ENCODE data around the gene TICAM1.
"Not testable (repeated sequence)": the region's sequence is repeated elsewhere in the genome, so short reads cannot be mapped to it uniquely, and the experiment has no call there.

The TICAM1 gene

DNA sequence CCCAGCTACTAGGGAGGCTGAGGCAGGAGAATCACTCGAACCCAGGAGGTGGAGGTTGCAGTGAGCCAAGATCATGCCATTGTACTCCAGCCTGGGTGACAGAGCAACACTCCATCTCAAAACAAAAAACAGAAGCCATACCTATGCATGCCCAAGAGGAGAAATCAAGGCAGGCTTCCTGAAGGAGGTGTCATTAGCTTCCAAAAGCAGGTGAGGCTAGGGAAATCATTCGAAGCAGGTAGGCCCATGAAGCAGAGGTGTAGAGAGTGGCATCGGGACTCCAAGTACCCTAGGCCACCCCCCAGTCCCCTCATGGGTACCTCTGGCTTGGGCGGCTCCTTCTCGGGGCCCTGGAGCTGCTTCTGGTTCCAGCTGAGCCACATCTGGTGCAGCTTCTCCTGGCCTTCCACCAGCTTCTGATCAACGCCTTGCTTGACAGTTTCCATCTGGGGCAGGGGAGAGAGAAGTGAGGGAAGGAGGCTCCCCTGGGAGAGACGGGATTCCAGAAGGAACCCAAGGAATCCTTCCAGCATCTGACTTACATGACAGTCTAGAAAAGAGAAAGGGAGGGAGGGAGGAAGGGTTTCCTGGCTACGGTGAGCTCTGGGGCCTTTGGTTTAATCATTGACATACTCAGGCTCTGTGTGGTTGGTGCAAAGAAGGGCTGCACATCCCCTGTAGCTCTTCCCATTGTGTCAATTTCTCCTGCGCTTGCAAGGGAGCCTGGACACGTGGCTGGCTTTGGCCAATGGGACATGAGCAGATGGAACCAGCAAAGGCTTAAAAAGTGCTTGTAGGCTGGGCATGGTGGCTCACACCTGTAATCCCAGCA, 13.1 kb upstream of the TICAM1 start:
- no peak for DNase-seq

DNA sequence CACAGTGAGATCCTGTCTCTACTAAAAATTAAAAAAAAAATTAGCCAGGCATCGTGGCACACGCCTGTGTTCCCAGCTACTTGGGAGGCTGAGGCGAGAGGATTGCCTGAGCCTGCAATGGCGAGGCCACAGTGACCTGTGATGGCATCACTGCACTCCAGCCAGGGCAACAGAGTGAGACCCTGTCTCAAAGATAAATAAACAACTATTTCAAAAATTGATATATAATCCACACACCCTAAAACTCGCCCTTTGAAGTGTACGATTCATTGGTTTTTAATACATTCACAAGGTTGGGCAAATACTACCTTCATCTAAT, 12.1 kb upstream of the TICAM1 start:
- DNase-seq, result no peak

DNA sequence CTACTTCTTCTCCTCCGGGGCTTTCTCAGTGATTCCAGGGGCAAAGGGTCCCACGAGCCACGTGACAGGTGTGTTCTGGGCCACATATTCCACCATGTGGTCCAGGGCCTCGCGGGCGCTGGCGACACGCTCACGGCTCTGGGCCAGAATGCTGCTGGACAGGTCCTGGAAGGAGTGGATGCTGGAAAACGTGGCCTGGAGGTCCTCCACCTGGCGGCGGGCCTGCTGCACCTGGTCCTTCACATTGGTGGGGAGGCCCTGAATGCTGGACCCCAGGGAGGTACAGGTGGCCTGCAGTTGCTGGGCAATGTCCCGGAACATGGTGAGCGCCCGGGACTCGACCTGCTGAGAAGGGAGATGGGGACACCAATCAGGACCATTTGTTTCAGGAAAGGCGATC, 7.7 kb upstream of the TICAM1 start:
- no peak for DNase-seq

DNA sequence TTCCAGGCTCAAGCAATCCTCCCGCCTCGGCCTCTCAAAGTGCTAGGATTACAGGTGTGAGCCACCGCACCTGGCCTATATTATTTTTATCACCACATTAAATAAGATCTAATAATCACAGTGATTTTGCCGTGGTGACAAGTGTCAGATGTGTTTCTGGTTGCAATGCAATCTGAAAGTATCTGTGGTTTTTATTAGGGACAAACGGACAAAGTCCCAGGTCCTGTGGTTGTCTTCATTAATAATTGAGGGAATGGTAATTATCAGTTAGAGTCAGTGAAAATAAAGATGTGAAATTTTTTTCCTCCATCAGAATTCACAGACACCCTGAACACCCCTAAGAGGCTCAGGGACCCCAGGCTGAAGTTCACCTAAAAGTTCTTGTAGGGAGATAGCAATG, 1.3 kb upstream of the TICAM1 start:
- DNase-seq, result no peak

DNA sequence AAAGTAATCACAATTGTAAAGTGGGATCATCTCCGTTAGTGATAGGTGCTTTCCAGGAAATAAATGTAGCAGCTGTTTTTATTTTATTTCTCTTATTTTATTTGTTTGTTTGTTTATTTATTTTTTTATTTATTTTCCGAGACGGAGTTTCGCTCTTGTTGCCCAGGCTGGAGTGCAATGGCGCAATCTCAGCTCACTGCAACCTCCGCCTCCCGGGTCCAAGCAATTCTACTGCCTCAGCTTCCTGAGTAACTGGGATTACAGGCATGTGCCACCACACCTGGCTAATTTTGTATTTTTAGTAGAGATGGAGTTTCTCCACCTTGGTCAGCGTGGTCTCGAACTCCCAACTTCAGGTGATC, 448 bp upstream of the TICAM1 start:
- not testable (repeated sequence) for DNase-seq

DNA sequence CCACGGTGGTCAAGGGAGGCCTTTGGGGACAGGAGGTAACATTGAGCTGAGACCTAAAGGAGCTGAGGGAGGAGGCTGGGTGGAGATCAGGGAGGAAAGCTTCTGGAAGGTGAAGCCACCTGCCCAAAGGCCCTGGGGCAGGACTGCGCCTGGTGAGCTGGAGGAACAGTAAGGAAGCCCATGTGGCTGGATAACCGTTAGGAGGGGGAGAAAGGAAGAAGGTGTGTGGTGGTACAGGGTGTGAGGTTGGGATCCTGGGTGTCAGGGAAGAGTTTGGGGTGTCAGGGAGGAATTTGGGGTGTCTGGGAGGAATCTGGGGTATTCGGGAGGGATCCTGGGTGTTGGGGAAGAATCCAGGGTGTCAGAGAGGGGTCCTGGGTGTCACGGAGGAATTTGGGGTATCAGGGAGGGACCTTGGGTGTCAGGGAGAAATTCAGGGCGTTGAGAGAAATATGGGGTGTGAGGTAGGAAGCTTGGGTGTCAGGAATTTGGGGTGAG, 695 bp downstream of the TICAM1 start:
- DNase-seq, result no peak

DNA sequence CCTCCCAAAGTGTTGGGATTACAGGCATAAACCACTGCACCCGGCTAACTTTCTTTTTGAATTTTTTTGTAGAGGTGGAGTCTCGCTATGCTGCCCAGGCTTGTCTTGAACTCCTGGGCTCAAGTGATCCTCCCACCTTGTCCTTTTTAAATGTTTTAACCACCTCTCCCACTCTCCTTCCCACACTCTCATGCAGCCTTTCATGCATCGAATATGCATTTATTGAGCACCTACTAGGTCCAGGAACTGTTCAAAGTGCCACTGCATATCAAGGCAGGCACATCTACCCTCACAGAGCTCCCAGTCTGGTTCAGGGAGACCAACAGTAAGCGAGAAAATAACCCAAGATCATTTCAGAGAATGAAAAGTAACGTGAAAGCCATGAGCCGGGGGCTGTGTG, 1.2 kb downstream of the TICAM1 start:
- DNase-seq, result no peak

DNA sequence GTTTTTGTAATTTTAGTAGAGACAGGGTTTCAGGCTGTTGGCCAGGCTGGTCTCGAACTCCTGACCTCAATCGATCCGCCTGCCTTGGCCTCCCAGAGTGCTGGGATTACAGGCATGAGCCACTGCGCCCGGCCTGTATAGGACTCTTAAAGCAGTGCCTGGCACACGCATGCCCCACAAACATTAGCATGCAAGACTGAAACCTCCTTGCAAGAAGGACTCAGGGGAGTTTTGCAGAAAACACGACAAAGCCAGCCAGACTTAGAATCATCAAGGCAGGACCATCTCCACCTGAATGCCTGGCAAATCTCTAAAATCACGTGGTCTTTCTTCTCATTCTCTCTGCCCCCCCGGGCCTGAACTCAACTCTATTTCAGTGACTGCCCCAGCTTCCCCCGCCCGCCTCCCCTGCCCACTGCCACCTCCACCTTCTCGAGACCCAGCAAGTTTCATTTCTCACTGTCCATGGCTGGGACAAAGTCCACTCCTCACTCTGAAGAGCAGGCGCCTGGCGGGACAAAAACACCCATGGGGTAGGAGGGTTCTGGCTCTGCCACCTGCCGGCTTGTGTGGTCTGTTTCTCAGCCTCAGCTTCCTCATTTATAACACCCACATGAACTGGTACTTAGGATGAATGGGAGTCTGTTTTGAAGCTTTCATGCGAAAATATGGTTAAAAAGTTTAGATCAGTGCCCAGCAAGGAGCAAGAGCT, 2.4 kb downstream of the TICAM1 start:
- no peak for DNase-seq

DNA sequence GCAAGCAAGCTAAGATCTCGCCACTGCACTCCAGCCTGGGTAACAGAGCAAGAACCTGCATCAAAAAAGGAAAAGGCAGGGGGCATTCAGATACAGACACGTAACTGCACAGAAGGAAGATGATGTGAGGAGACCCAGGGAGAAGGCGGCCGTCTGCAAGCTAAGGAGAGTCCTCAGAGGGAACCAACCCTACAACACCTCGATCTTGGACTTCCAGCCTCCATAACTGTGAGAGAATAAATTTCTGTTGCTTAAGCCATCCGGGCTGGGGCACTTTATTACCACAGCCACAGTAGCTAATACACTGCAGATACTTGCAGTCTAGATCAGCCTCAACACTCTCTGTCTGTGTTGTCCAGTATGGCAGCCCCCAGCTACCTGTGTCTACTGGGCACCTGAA, 7.9 kb downstream of the TICAM1 start:
- DNase-seq, result no peak

DNA sequence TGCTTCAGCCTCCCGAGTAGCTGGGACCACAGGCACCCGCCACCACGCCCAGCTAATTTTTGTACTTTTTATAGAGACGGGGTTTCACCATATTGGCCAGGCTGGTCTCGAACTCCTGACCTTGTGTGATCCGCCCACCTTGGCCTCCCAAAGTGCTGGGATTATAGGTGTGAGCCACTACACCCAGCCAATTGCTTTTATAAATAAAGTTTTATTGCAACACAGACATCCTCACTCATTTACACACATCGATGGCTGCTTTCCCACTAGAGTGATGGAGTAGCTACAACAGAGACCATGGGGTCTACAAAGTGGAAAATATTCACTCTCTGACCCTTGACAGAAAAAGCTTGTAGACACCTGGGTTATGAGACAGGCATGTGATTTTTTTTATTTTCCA, 9.2 kb downstream of the TICAM1 start:
- DNase-seq, result not testable (repeated sequence)

DNA sequence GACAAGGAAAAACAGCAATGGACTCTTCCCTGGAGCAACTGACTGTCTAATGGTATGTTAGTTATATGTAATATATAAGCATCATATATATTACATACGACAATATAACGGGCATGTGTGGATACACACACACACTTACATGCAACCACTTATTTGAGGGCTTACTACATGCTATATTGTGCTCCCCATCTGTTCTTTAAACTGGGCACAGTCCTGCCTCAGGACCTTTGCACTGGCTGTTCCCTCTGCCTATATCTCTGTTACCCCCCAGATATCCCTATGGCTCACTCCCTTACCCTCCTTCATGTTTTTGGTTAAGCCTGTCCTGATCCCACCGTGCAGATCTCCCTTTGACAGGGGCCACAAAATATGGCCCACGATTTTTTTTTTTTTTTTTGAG, 10.2 kb downstream of the TICAM1 start:
- no peak for DNase-seq

DNA sequence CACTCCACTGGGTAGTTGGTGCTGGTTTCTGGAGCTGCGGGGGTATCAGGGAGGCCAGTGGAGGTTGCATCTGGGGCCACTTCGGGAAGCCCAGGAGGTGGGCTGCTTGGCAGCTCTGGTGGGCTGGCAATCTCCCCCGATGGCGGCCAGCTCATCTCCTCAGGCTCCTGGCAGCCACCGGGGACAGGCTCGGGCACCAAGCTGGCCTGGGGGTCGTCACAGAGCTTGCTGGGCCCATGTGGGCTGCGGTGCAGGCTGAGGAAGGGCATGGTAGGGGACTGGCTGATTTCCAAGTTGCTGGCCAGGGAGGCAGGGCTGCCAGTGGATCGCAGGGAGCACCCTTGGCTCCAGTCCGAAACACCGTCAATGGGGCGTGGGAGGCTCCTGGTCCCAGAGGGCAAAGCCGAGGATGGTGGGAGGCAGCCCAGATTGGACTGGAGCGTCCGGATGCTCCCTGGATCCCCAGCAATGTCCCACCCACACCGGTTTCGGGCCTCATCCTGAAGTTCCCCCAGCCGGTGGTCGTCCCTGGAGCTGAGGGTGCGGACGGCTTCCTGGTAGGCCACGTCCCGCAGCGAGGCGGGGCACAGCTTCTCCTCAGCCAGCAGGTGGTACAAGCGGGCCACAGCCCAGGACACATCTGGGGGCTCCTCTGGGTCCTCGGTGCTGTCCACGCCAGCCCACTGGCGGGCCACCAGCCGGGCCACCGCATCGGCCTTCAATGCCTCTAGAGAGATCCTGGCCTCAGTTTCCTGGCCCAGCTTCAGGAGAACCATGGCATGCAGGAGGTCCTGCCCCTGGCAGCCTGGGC, 13.8 kb downstream of the TICAM1 start:
- no peak for DNase-seq

DNA sequence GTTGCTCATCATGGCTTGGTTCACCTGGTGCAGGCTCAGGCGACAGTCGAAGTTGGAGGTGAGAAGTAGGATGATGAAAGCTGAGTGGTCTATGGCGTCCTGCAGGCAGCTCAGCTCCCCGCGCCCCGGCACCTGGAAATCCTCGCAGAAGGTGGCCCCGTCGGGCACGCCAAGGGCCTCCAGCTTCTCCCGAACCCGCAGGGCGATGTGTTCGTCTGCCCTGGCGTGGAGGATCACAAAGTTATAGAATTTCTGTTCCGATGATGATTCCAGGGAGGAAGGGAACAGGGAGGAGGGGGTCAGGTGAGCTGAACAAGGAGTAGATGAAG, 14.6 kb downstream of the TICAM1 start:
- DNase-seq, result no peak

DNA sequence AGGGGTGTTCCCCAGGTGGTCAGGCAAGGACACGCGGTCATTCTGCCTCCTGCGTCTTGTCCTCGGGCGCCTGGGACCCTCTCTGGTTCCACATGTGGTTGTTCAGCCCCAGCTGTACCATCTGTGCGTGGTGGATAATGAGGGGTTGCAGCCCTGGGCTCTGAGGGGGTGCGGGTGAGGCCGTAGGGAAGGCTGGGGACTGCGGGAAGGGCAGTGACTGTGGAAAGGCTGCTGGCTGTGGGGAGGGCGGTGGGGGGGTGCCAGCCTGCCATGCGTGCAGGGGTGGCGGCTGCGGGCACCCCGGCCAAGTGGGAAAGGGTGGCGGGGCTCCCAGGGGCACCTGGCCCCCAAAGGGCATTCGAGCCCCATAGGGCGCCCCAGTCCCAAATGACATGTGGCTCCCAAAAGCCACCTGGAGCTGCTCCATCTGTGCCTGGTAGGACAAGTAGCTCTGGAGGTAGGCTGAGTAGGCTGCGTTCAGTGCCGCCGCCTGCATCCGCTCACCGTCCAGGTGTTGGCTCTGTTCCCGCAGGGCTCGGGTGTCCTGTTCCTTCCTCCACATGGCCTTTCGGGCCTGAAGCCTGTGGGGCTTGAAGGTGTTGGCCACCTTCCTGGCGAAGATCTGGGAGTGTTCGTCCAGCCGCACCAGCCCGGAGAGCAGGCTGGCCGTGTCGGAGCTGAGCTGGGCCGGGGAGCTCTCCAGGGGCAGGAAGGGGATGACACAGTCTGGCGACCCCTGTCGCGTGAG, 15.1 kb downstream of the TICAM1 start:
- DNase-seq, result no peak

DNA sequence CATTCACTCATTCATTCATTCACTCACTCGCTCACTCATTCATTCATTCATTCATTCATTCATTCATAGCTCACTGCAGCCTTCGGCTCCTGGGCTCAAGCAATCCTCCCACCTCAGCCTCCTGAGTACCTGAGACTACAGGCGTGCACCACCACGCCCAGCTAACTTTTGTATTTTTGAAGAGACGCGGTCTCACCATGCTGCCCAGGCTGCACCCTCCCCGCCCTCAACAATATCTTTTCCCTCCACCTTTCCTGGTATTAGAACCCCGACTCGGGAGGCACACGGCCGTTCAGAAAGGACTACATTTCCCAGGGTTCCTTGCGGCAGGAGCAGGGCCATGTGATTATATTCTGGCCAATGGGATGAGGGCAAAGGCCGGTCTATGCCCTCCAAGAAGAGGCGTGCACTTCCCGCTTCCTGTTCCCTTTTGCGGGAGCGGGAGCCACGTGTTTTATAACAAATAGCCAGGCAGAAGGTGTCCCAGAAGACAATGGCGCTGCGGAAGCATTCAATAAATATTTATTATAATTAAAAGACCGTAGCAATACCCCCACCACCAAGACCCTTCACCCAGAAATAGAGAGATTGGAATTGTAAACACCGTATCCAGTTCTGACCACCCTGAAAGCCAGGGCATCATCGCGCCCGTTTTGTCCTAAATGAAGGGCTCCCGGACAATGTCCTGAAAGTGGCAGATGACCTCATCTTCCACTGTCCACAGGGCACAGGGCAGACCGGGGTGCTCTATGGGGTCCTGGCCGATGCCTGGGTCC, 15.9 kb downstream of the TICAM1 start:
- DNase-seq, result peak; percentile 65

DNA sequence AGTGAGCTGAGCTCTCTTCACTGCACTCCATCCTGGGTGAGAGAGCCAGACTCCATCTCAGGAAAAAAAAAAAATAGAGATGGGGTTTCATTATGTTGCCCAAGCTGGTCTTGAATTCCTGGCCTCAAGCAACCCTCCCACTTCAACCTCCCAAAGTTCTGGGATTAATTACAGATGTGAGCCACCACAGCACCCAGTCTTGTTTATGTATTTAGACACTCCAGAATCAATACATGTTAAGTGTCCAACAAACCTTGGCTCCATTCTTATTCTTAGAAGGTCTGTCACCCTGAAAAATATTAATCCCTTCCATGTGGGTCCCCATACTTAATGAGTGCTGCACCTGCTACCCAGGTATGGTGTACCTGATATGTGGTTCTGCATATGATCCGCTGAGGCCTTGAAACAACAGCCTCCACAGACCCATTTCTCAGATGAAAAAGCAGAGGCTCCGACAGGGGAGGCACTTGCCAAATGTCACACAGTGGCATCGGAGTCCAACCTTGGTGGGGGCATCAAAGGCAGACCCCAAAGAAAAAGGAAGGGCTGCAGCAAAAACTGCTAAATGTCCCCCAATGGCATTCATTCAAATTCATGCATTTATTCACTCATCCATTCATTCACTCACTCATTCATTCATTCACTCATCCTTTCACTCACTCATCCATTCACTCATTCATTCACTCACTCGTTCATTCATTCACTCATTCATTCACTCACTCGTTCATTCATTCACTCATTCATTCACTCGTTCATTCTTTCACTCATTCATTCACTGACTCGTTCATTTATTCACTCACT, 16.7 kb downstream of the TICAM1 start:
- DNase-seq, result no peak

DNA sequence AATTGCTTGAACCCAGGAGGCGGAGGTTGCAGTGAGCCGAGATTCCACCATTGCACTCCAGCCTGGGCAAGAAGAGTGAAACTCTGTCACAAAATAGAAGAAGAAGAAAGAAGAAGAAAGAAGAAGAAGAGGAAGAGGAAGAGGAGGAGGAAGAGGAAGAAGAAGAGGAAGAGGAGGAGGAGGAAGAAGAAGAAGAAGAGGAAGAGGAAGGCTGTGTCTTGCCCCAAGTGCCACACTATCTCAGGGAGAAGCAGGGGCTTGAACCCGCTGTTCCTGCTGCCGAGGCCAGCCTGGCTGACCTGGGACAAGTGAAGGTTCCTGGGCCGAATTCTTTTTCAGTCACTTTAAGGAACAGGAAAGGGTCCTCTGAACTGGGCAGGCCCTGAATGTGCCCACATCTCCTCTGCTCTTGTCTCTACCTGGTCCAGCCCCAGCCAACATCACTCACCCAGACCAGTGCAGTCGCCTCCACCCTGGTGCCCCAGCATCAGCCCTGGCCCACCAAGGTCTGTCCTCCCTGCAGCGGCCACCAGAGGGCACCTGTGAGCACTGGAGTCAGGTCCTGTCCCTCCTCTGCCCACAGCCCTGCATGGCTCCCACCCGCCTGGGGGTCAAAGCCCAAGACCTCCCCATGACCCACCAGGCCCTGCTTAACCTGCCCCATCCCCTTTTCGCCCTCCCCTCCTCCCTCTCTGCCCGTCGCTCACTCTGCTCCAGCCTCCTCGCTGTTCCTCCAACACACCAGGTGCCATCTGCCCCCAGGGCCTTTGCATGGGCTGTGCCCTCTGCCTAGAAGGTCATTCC, 20.0 kb downstream of the TICAM1 start:
- peak; percentile 84 for DNase-seq

DNA sequence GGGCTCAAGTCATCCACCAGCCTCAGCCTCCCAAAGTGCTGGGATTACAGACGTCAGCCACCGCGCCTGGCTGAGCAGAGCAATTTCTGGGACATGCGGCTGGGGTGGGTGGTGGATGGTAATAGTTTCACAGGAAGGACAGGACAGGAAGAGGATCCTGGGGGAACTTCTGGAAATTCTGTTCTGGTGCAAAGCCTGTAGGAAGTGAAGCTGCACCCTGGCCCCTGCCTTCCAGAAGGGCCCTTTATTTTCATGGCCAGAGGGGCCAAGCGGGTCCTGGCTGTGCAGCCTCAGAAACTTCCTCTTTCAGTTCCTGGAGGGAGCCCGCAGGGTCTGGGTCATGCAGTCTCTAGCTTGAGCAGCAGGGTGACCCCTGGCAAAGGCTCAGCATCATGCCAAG, 24.3 kb downstream of the TICAM1 start:
- DNase-seq, result no peak

DNA sequence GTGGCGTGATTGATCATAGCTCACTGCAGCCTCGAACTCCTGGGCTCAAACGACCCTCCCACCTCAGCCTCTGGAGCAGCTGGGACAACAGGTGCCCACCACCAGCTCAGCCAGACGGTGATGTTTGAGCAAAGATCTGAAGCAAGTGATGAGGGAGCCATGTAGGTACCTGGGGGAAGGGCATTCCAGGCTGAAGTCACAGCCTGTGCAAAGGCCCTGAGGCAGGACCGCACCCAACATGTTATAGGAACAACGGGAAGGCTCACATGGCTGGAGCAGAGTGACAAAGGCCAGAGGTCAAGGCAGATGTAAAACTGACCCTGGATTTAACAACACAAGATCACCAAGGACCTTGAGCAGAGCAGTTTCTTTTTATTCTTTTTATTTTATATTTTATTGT, 25.1 kb downstream of the TICAM1 start:
- DNase-seq, result no peak

DNA sequence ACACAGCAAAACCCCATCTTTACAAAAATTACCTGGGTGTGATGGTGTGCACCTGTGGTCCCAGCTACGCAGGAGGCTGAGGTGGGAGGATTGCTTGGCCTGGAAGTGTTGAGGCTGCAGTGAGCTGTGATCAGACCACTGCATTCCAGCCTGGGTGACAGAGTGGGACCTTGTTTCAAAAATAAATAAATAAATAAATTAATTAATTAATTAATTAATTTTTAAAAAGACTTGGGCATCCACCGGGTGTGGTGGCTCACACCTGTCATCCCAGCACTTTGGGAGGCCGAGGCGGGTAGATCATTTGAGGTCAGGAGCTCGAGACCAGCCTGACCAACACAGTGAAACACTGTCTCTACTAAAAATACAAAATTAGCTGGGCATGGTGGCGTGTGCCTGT, 26.4 kb downstream of the TICAM1 start:
- not testable (repeated sequence) for DNase-seq
